ENCODE data around the gene CAPZA1. TPM values are rescaled to one million over a fixed set of nuclear protein-coding genes. Genes with fewer than 3 reads are reported as not detected.

CAPZA1 gene
- total RNA-seq, 1 experiment from 2014 or later = 108 TPM

DNA sequence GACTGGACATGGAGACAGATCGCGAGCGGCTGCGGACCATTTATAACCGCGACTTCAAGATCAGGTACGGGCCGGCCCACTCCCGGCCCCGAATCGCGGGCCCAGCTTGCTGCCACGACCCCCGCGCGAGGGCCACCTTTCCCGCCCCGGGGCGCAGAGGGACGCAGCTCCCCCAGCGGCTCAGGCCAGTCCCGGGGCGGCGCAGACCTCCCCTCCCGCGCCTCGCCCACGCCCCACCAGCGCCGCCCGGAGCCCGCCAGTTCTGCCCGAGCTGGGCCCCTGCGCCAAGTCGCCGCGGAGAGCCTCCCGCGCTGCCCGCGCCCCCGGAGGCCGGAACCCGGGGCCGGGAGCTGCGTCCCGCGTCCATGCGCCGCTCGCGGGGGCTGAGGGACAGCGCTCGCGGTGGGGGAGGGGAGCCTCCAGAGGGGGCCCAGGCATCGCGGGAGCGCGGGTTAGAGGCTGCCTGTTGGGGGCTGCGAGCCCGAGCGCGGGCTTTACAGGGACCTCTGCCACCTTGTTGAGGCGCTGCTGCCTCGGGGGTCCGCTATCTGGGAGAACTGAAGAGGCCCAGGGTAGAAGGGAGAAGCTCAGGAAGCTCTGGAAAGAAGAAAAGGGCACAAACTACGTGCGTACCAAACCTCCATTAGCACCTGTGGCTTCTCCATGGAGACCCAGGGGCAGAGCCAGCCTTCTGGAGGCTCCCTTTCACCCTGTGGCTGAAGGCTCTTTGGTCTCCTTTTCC is 55.5 kb downstream of the CAPZA1 start:
- Mint-ChIP-seq H3K27me3 (ENCODE audit: low read depth) (peaks cover 12% of the 10 kb centered on the region), H3K4me3 (peak overlapping the region; percentile 90 to 95), H3K9me3 (no peaks in the 10 kb centered on the region), H3K4me1 (peaks cover 49 to 53% of the 10 kb centered on the region in 2 experiments), H3K36me3 (ENCODE audit: insufficient read depth in 1 of 3, low read depth in 3 of 3) (peaks cover 10 to 25% (median 14%) of the 10 kb centered on the region in 3 experiments; a peak in 5 of 7 replicates), H3K27ac (peak overlapping the region; percentile 94 to 96 (median 96); a peak in 4 of 7 replicates)
- Histone ChIP-seq H3K27me3 (ENCODE audit: insufficient read depth, low read length) (peaks cover 6% of the 10 kb centered on the region; the same call in 1 of the 2 replicates), H3K14ac (ENCODE audit: insufficient read depth, low read length) (peak overlapping the region; percentile 95), H2BK15ac (ENCODE audit: low read depth, low read length) (no peak overlapping the region), H2AK5ac (ENCODE audit: insufficient read length, low read length) (no peak overlapping the region), H3K18ac (ENCODE audit: insufficient read length, low read depth, low read length) (peak overlapping the region; percentile 79), H4K20me1 (ENCODE audit: control insufficient read depth, insufficient read depth, insufficient read length) (no peaks in the 10 kb centered on the region), H3K4me1 (ENCODE audit: insufficient read depth, low read length) (peaks cover 6% of the 10 kb centered on the region), H3K56ac (ENCODE audit: insufficient read length, low read depth, low read length) (no peak overlapping the region), H3K9ac (ENCODE audit: extremely low read depth, insufficient read length, low read length) (peak overlapping the region; percentile 79), H3K23ac (ENCODE audit: insufficient read length, low read depth, low read length) (no peak overlapping the region), H3K23me2 (ENCODE audit: insufficient read length, low read depth, low read length, poor library complexity, severe bottlenecking) (peaks cover 14% of the 10 kb centered on the region), H4K91ac (ENCODE audit: insufficient read length, low read depth, low read length) (no peak overlapping the region), H2BK5ac (ENCODE audit: insufficient read length, low read length) (no peak overlapping the region), H3K79me2 (ENCODE audit: insufficient read depth, low read length) (peaks cover 5% of the 10 kb centered on the region; the same call in 1 of the 2 replicates), H2BK20ac (ENCODE audit: low read depth, low read length, poor library complexity, severe bottlenecking) (no peak overlapping the region), H2AFZ (ENCODE audit: low read length) (peak overlapping the region; percentile 35), H2BK12ac (ENCODE audit: insufficient read length, low read depth, low read length) (no peak overlapping the region), H4K5ac (ENCODE audit: insufficient read length, low read depth, low read length) (no peak overlapping the region), H2BK120ac (ENCODE audit: low read depth, low read length, poor library complexity, severe bottlenecking) (no peak overlapping the region), H3T11ph (ENCODE audit: low read length) (no peak overlapping the region), H3K4me2 (ENCODE audit: insufficient read depth, insufficient read length, low read length) (peak overlapping the region; percentile 86), H3K9me3 (ENCODE audit: control insufficient read depth, low read depth, low read length) (no peaks in the 10 kb centered on the region), H4K8ac (replicated peaks; ENCODE audit: insufficient read length, low read depth, low read length) (no peak overlapping the region), H3K27ac (ENCODE audit: insufficient read length, low read depth, low read length) (peak overlapping the region; percentile 34), H3K4ac (ENCODE audit: low read depth, low read length) (no peak overlapping the region; the same call in 1 of the 2 replicates), H3K79me1 (ENCODE audit: insufficient read depth, low read depth, low read length, poor library complexity, severe bottlenecking) (no peaks in the 10 kb centered on the region)
- WGBS (ENCODE audit: extremely low coverage, insufficient read length, low lambda C conversion rate) = no CpG with 5 or more reads among the region's 68 CpGs
- DNase-seq = peak; percentile 62
- TF ChIP-seq, protein P1, sequence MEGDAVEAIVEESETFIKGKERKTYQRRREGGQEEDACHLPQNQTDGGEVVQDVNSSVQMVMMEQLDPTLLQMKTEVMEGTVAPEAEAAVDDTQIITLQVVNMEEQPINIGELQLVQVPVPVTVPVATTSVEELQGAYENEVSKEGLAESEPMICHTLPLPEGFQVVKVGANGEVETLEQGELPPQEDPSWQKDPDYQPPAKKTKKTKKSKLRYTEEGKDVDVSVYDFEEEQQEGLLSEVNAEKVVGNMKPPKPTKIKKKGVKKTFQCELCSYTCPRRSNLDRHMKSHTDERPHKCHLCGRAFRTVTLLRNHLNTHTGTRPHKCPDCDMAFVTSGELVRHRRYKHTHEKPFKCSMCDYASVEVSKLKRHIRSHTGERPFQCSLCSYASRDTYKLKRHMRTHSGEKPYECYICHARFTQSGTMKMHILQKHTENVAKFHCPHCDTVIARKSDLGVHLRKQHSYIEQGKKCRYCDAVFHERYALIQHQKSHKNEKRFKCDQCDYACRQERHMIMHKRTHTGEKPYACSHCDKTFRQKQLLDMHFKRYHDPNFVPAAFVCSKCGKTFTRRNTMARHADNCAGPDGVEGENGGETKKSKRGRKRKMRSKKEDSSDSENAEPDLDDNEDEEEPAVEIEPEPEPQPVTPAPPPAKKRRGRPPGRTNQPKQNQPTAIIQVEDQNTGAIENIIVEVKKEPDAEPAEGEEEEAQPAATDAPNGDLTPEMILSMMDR (conservative IDR thresholded peaks at IDR 0.05) = no peak; the same call in 2 of the 3 replicates

Measured in H9 (cell line).